SKM-1 treated with dmso at 0.1 percent for 144 hours (cell line): ENCODE data around the gene CIAO1.
"Not testable (repeated sequence)": the region's sequence is repeated elsewhere in the genome, so short reads cannot be mapped to it uniquely, and the experiment has no call there.

Source experiments
- DNase-seq: peaks from one replicate; lab custom pipeline; 2025; ENCODE audit not compliant: unreplicated experiment; lab: John Stamatoyannopoulos, UW

Gene CIAO1

DNA sequence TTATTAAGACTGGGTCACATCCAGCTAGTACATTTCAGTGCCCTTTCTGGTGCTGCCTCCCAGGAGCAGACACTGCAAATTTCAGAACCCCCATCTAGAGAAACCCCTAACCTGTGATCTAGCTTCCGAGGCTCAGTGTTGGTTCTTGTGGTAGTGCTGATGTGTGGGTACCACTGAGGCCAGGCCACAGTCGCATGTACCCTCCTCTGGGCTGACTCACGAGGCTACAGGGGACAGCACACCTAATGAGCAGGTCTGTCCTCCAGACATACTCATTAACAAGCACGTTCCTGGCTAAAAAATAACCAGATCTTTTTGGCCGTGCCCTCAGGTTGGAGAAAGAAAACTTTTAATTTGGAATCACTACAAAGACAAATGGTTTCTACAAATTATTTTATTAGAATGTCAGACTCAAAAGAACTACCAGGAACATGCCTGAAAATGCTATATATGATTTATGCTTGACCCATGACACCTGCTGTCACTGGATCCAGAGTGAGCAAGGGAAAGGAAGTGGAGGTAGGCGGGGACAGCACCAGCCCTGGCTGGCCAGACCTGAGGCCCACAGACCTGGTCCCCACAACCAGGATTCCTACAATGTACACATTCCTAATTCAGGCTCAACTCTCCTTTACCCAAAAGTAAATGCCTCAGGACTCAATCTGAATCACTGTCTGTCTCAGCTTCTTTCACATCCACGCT is 8.5 kb downstream of the CIAO1 start:
- no peak for DNase-seq

DNA sequence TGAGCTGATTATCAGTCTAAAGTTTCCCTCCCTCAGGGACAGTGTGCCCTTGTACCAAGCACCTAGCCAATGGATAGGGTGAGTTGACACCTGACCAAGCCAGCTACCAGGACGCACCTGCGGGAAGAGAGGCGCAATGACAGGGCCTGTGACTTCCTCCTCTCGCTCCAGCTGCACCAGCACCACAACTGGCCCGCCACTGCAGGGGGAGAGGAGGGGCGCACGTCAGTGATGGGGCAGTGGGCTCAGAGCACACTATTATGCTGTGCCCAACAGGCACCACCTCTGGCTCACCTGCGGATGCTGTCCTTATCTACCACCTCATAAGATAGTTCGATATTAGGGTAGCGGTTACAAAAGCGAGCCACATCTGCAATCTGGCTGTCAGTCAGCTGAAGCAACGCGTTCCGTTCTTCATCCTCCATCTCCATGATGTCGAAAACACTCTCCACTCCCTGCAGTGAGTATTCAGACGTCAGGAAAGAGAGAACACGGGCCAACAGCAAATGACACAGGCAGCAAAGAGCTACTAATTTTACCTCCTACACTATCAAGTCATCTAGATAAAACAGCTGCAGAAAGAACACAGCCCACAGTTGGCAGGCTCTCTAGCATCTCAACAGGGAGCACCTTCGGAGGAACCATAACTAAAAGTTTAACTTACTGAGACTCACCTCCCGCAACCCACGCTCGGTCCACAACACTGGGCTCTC is 10.9 kb downstream of the CIAO1 start:
- no peak for DNase-seq

DNA sequence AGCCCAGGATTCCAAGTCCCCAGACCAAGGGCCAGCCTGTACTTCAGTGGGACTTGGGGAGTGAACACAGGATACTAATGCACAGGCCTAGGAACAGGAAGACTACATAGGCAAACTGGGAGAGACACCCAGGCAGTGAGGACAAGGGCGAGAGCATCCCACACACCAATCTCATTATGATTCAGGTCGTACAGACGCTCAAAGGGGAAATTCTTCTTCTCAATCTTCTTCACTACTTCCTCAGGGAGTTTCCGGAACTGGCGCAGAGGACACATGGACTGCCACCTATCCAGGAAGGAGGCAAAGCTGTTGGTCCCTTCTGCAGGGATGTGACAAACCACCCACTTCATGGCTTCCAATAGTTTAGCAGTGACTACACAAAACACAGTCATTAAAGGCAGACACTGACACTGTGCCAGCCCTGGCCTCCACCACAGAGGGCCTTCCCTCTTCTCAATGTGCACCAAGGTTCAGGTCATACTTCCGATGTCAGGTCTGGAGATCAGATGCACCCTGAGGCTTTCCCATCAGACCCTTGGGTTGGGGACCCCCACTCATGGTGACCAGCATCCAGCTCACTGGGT is 21.3 kb downstream of the CIAO1 start:
- DNase-seq = no peak

DNA sequence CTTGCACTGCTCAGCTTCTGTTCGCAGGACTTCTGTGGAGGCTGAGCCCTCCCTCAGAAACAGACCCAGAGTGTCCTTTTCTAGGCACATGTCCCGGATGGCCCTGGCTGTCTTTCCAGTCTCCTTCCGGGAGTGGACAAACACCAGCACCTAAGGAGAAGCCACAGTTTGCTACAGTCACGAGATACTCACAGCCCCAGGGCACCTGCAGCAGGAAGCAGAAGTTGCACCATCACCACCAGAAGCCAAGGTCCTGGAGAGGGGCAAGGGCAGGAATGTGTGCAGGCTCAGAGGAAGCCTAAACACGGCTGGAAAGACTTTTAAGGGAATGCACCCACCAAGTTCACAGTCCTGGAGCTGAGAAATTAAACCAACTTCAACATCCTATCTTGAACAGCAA is 25.7 kb downstream of the CIAO1 start:
- no peak for DNase-seq

DNA sequence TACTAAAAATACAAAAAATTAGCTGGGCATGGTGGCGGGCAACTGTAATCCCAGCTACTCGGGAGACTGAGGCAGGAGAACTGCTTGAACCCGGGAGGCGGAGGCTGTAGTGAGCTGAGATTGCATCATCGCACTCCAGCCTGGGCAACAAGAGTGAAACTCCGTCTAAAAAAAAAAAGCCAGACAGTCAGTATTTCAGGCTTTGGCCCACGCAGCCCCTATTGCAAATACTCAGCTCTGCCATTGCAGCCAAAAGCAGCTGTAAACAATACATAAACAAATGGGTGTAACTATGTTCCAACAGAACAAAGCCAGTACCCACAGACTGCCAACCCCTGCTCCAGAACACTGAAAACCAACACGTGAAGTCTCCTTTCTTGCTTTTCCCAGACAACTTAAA is 28.2 kb downstream of the CIAO1 start:
- not testable (repeated sequence) for DNase-seq

DNA sequence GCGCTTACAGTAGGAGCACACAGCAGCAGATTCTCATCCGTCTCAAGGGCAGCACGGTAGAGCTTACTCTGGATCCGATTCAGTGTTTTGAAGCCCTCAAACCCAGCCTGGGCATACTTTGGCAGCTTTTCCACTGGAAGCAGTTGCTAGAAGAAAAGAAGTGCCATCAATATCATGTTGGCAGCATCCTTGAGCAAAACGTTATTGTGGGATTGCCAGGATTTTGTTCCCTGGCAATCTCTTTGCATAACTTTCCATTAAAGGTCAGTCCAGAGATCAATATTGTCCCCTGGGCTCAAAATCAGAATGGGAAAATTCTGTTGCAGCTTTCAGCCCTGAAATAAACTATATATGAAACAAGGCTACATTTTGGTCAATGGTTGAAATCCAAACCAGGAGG is 30.9 kb downstream of the CIAO1 start:
- no peak for DNase-seq

DNA sequence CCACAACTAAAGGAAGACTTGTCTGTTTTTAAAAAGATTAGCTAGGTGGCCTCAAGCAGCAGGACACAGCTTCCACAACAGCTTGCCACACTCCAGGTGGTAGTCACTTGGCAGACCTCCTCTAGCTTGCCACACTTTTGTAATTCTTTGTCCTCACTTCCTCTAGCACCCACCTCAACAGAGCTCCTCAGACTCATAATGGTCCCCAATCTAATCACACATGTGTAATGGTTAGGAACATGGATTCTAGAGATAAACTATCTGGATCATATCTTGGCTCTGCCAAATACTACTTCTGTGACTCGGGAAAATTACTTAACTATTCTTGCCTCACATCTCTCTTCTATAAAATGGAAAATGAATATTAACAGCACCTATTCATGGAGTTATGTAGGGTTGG is 35.8 kb downstream of the CIAO1 start:
- DNase-seq = no peak

DNA sequence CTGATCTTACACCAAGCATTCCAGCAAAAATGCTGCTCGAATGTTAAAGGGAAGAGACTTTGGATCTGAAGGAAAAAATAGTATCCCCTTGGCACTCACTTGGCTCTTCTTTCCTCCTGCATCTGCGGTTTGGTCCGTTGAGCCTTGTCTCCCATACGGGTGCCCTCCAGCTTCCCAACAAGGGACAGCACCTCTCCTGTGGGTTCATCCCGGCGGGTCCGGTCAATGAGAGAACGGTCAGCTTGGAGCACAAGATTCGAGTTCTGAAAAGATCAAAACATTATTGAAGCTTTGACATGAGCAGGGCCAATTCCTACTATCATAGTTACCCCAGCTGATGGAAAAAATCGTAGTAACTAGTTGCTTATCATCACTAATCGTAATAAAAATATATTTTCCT is 38.6 kb downstream of the CIAO1 start:
- DNase-seq = no peak

DNA sequence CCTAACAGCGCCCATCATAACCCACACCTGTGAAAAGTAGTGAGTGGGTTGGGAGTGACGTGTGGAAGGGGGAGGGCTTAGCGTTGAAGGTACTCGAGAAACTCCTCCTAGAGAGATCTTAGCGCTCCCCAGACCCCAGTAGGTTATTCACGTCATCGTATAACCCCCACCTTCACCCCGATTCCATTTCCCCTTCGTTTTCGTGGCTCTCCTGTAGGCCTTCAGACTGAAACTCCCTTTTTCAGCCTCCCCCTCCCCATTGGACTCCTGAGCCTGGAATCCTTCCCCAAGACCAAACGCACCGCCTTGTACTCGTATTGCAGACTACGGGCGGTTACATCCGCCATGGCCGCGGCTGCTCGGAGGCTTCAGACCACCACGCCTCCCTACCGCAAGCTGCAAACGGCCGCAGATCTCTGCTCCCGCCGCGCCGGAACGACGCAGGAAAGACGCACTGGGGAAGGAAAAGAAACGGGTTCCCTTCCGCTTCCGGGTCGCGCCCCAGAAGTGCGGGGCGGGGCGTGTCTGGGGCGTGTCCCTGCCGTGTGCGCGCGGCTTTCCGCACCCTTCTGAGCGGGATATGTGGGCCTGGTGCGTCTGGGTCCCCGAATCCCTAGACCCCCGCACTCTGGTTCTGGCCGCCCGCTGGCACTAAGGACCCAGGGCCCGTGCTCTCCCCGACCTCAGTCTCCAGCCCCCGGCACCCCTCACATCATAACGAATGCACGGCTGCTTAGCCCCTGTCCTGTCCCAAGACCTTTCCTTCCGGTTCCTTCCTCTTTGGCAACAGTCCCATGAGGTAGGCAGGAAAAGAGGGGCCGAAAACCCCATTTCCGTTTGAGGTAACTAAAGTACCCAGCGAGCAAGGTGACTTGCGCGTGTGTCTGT is 39.3 kb downstream of the CIAO1 start, which contains the start of gene SNRNP200:
TSS of gene SNRNP200 (minus strand) at position 456 of the 888 bp plus-strand sequence. CDS start at position 347, 109 bp downstream.
- peak; percentile 81 for DNase-seq

DNA sequence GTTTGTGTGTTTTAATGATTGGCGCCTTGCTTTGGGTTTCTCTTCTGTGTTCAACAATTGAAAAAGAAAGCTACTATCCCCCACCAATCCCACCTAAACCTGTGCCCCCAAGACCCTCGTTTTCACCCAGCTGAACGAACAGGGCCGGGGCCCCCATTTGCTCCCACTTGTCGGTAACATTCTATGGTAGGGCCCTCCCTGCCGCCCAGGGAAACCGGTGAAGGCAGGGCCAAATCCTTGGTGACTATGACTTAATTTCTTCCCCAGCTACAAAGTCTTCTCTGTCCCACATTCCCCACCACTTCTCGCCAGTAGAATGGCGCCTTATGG is 39.9 kb downstream of the CIAO1 start:
- DNase-seq = no peak

DNA sequence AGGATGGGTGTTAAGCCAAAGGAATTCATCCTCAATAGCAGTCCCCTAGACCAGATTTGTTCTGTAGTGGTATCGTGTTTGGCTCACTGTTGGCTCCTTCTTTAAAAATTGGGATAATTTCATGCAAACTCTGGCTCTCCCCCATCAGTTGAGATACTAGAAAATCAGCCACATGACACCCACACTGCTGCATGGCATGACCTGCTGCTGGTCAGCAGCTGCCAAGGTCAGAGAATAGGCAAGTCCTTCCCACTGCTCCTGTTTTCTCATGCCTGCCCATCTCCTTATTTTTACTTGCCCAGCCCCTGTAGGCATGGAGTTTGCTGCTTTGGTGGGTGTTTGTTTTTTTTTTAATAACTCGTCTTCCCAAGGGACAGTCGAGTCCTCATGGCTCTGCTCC is 40.3 kb downstream of the CIAO1 start:
- DNase-seq = no peak

DNA sequence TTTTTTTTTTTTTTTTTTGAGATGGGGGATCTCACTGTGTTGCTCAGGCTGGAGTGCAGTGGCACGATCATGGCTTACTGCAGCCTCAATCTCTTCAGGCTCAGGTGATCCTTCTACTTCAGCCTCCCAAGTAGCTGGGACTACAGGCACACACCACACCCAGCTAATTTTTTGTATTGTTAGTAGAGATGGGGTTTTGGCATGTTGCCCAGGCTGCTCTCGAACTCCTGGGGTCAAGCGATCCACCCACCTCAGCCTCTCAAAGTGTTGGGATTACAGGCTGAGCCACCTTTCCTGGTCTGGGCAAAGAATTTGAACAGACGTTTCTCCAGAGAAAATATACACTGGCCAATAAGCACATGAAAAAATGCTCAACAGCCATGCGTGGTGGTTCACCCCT is 42.2 kb downstream of the CIAO1 start:
- no peak for DNase-seq

DNA sequence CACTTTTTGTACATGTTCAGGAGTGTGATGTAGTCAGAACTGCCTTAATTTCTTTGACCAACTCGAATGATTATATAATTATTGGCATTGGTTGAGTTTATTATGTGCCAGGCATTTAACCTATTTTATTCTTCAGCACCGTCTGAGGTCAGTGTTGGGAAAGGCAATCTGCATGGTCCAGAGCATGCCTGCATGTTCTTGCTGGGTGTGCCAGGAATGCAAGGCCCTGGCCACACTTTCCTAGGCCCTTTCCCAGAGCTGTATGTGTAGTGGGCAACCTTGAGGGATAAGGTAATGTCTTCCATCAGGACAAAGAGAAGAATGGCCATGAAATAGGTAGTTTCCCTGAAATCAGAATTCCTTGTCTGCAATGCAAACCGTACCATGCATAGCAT is 49.0 kb downstream of the CIAO1 start:
- no peak for DNase-seq

DNA sequence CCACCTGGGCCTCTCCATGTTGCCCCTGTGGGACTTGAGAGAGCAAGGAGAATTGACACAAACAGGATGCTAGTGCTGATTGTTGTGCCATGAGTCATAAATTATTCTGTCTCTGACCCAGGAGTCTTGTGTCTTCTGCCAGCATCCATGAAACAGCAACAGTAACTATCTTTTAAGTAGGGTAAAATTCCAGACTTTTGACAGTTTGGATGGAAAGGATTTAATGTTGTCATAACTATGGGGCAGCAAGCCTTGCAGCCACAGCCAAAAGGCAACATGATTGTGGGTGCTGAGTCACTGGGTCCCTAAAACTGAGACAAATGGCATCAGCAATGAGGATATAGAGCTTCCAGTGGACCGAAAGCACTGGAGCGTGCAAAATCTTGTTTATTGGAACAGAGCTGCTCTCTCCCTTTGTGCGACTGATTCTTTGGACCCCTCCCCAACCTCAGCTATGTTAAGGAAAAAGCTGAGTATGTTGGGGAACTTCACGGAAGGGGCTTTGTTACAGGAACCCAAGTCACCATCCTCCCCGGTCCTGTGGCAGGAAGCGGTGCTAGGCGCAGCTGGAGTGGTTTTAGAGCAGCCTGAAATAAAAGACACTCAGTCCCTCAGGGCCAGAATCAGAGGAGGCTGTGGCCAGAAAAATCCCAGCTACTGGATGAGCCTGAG is 49.5 kb downstream of the CIAO1 start:
- no peak for DNase-seq

DNA sequence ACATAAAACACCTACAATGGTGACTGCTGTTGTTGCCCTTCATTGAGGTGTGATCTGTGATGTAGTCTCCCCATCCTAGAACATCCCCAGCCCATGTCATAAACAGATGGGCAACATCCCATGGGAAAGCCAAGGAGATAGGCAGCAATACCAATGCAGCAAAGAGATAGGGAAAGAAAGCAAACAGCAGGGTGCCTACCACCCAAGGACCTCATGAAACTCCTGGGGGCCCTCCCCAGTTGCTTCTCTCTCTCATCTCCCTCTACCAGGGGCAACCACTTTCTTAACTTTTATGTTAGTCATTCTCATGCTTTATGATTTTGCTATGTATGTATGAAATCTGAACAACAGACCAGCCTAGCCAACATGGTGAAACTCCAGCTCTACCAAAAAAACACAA is 51.0 kb downstream of the CIAO1 start:
- DNase-seq = no peak

DNA sequence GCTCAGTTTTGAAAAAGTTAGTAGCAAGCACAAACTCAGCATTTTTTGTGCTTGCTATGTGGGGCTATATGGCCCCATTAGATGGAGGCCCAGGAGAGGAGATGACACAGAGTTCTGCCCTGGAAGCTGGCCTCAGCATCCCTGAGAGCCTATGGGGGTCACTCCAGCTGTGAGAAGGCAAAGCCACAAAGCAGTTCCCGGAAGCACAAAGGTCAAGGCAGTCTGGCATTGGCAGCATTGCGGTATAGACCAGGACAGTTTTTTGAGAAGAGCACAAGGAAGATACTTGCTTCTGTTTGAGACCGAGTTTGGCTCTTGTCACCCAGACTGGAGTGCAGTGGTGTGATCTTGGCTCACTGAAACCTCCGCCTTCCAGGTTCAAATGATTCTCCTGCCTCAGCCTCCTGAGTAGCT is 51.6 kb downstream of the CIAO1 start:
- DNase-seq = no peak

DNA sequence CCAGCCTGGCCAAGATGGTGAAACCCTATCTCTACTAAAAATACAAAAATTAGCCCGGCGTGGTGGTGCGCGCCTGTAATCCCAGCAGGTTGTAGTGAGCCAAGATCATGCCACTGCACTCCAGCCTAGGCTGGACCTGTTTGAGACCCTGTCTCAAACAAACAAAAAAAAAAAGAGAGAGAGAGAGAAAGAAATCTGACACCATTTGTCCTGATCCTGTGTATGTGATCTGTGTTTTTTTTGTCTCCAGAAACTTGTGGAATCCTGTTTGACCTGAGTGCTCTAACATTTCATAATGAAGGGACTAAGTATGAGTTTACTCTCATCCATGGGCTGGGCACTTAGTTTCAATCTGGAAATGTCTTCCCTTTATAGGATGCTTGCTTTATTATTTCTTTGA is 52.7 kb downstream of the CIAO1 start:
- DNase-seq = no peak

DNA sequence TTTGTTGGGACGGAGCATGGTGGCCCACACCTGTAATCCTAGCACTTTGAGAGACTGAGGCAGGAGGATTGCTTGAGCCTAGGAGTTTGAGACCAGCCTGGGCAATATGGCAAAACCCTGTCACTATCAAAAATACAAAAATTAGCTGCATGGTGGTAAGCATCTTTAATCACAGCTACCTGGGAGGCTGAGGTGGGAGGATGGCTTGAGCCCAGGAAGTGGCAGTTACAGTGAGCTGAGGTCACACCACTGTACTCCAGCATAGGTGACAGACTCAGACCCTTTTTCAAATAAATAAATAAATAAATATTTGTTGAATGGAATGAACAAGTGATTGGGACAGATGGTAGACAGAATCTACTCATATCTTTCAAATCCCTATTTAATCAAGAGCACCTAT is 53.4 kb downstream of the CIAO1 start:
- no peak for DNase-seq

DNA sequence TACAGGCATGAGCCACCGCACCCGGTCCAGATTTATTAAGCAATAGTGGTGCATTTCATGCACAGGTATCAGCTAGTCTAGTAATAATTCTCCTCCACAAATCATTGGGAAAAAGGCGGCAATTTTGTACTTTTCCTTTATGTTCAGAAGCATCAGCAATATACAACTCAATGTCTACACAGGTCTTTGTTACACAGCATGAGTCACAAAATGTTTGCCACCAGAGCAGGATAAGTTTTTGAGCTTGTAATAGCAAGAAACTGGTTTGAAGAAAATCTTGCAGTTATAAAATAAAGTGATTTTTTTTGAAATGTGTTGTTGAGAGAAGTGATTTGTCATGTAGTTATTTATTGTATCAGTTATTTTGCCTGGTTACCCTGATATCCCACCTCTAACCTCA is 54.3 kb downstream of the CIAO1 start:
- DNase-seq = no peak

DNA sequence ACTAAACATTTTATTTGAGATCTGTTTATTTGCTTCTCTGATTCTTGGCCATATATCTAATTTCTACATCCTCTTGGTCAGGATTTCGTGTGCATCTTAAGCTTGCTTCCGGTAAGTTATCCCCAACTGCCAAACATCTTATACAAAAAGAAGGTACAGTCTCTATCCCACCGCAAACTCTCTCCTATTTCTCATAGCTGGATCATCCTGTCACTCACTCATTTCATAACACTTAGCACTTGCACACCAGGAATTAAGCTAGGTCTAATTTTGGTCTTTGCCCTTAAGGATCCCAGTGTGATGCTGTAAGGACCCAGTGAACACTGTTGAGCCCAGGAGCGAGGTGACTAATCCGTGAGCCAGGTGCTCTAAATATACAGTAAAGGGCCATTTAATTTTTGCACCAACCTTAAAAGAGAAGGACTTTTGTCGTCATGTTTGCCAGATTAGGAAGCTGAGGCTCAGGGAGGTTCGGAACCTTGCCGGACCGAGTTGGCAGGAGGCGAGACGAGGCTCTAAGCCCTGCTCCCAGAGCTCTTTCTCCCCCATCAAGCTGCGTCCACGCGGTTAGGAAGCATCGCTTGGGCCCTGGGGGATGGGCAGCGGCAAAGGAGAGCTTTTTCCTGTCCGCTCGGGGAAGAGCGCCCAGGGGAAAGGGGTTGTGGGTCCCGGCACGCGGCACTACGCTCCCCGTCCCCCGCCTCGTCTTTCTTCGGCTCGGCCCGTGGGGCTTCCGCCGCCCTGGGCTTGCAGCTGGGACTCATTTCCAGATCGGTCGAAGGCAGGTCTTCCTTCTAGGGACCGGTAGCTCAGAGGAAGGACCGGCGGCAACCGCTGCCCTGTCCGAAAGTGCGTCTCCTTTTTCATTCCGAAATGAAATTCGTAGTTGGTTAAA is 55.0 kb downstream of the CIAO1 start:
- no peak for DNase-seq
